ENCODE data around the gene TIMP2. TPM values are rescaled to one million over a fixed set of nuclear protein-coding genes. Genes with fewer than 3 reads are reported as not detected.

Gene TIMP2
- total and polyA plus RNA-seq, 2 of the 8 experiments (the other 6 are each of a cell fraction or from before 2014, with no cell fraction given), result 18.2 to 43.3 TPM

DNA sequence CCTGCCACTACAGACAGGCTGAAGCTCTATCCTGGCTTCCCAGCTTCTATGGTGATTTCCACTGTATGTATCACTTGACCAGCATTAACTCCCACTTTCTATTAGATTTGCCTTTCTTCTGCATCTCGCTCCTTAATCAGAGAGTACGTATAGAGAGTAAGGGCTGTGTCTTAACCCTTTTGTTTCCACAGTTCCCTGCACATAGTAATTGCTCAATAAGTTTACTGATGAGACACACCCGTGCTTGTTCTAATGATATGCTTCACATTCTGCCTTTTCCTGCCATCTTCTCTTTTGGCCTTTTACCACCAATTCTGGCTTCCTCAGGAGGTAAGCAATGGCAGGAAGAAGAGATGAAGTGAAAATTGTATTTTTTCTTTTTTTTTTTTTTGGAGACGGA is 64.0 kb downstream of the TIMP2 start:
- no peak overlapping the region for H2BK20ac ChIP-seq (ENCODE audit: low read length)
- H2AFZ ChIP-seq (ENCODE audit: low read length), result no peak overlapping the region
- H3K4me3 ChIP-seq (ENCODE audit: extremely low read depth in 1 of 4, insufficient read depth in 2 of 4, low read depth in 3 of 4, low read length in 4 of 4), result no peak overlapping the region
- POLR2A ChIA-PET (ENCODE audit: partially characterized antibody), result interaction anchor here (0.8 kb wide), 1 partner anchor 145 kb away, joined by 3 read pairs; no protein-coding TSS in a partner anchor
- no peak overlapping the region for H4K91ac ChIP-seq (replicated peaks; ENCODE audit: insufficient read length, low read length)
- H3K79me2 ChIP-seq (ENCODE audit: control insufficient read depth in 1 of 2, insufficient read depth in 2 of 2, low read length in 2 of 2), result no peaks in the 10 kb centered on the region
- no peak overlapping the region for H3K27ac ChIP-seq (ENCODE audit: low read depth, low read length)
- peaks cover 0 to 4% of the 10 kb centered on the region in 2 experiments for H4K20me1 ChIP-seq (replicated peaks in 1 of 2; ENCODE audit: control insufficient read depth in 1 of 2, insufficient read depth in 2 of 2, low read length in 2 of 2)
- CTCF ChIA-PET (ENCODE audit: partially characterized antibody), result interaction anchor here (1.0 to 1.2 kb wide), 4 partner anchors 9 to 113 kb away, joined by 3 to 5 read pairs (median 4); no protein-coding TSS in a partner anchor
- no peak overlapping the region for H4K8ac ChIP-seq (ENCODE audit: extremely low read depth, insufficient read depth, low read length)
- no peak overlapping the region for H3K18ac ChIP-seq (ENCODE audit: extremely low read depth, low read length)
- no peak overlapping the region for H2BK120ac ChIP-seq (replicated peaks; ENCODE audit: low read depth, low read length)
- no peak overlapping the region for H3K4me2 ChIP-seq (ENCODE audit: insufficient read depth in 1 of 2, low read depth in 2 of 2, low read length in 2 of 2)
- H3K36me3 ChIP-seq (ENCODE audit: control insufficient read depth in 2 of 4, insufficient read depth in 4 of 4, low read length in 3 of 4), result peaks cover 0 to 3% (median 0%) of the 10 kb centered on the region in 4 experiments; a peak in 4 of 8 replicates
- 87% methylated on average over 3 of the region's 4 CpGs; no CpG with 5 or more reads in 1 of the 2 experiments for WGBS, 2 experiments (ENCODE audit: extremely low coverage in 1 of 2, insufficient coverage in 1 of 2, insufficient read length in 1 of 2, insufficient replicate concordance in 2 of 2, low coverage in 1 of 2, low lambda C conversion rate in 2 of 2, missing lambda C conversion rate in 1 of 2)
- TF ChIP-seq TEAD4 (IDR thresholded peaks at IDR 0.05; ENCODE audit: low read depth, low read length) (no peak), KDM4A (IDR thresholded peaks at IDR 0.05; ENCODE audit: low read depth, low read length, severe bottlenecking) (no peak), ZNF274 (IDR thresholded peaks at IDR 0.05; ENCODE audit: borderline replicate concordance, extremely low read depth, low read length) (no peak), TCF12 (IDR thresholded peaks at IDR 0.05; ENCODE audit: low read depth, low read length) (no peak), TAF1 (IDR thresholded peaks at IDR 0.05; ENCODE audit: low read depth, low read length) (no peak), BACH1 (IDR thresholded peaks at IDR 0.05; ENCODE audit: low read length) (no peak), RAD21 (IDR thresholded peaks at IDR 0.05 in 1 of 2, conservative IDR thresholded peaks at IDR 0.05 in 1 of 2; ENCODE audit: low read depth in 2 of 2, low read length in 2 of 2) (no peak)
- no peak overlapping the region for H3K23ac ChIP-seq (ENCODE audit: insufficient read length)
- no peaks in the 10 kb centered on the region for H3K79me1 ChIP-seq (ENCODE audit: low read depth, low read length)
- DNase-seq (ENCODE audit: low read depth in 1 of 2, low spot score in 2 of 2) (no peak), FAIRE-seq (no peak)
- H3K56ac ChIP-seq (replicated peaks; ENCODE audit: insufficient read length, low read depth, low read length), result no peak overlapping the region
- H2BK12ac ChIP-seq (ENCODE audit: low read depth, low read length), result no peak overlapping the region
- no peak overlapping the region for H4K5ac ChIP-seq (ENCODE audit: insufficient read length, low read depth, low read length)
- H3K9ac ChIP-seq (replicated peaks in 1 of 4; ENCODE audit: extremely low read depth in 1 of 4, low read depth in 3 of 4, low read length in 3 of 4), result no peak overlapping the region
- H3K4ac ChIP-seq (replicated peaks; ENCODE audit: insufficient read length, low read depth, low read length), result no peak overlapping the region
- no peak overlapping the region for H2BK15ac ChIP-seq (ENCODE audit: low read length)
- no peaks in the 10 kb centered on the region for H3K23me2 ChIP-seq (ENCODE audit: low read depth, low read length)
- H3K14ac ChIP-seq (ENCODE audit: insufficient read length), result no peak overlapping the region
- H2BK5ac ChIP-seq (ENCODE audit: low read depth, low read length), result no peak overlapping the region
- no peaks in the 10 kb centered on the region for H3K9me3 ChIP-seq (ENCODE audit: insufficient read depth in 2 of 2, low read depth in 1 of 2, low read length in 1 of 2)
- no peaks in the 10 kb centered on the region for H3K27me3 ChIP-seq (replicated peaks in 1 of 4; ENCODE audit: control insufficient read depth in 3 of 4, extremely low read depth in 1 of 4, insufficient read depth in 3 of 4, low read length in 3 of 4)
- no peak overlapping the region for H2AK5ac ChIP-seq (ENCODE audit: low read depth, low read length)
- no peaks in the 10 kb centered on the region; a peak in 1 of 7 replicates for H3K4me1 ChIP-seq (replicated peaks in 1 of 4; ENCODE audit: control insufficient read depth in 3 of 4, insufficient read depth in 4 of 4, low read length in 3 of 4)

Measured in H1 (cell line).